Measurements from ENCODE around the gene SFXN3. TPM values are rescaled to one million over a fixed set of nuclear protein-coding genes. Genes with fewer than 3 reads are reported as not detected.

Gene SFXN3
- total RNA-seq, 3 donors from 2014 or later (not counting 1 experiment from before 2014, with no cell fraction given), result 59.7 to 74.5 (median 68.9) TPM

- H3K9me3 ChIP-seq (ENCODE audit: control insufficient read depth, insufficient read depth, low read length), result no peaks in the 10 kb centered on the region
- no peaks in the 10 kb centered on the region for H3K36me3 Mint-ChIP-seq
- intact Hi-C loops (cut with micrococcal nuclease), result no loop called here
- H3K4me3 Mint-ChIP-seq, result peak overlapping the region; percentile 75
- H3K9me3 Mint-ChIP-seq, result no peaks in the 10 kb centered on the region
- H3K4me1 ChIP-seq (ENCODE audit: control insufficient read depth, insufficient read depth, low read length), result peaks cover 58% of the 10 kb centered on the region
- H3K36me3 ChIP-seq (ENCODE audit: control insufficient read depth, insufficient read depth, low read length), result no peaks in the 10 kb centered on the region
- ATAC-seq, result no peak
- H3K27ac ChIP-seq (ENCODE audit: low read length), result no peak overlapping the region
- 12% methylated on average over 19 of the region's 19 CpGs for WGBS (ENCODE audit: insufficient coverage)
- no peak overlapping the region for H3K27ac Mint-ChIP-seq
- H3K4me3 ChIP-seq (ENCODE audit: low read length), result peak overlapping the region; percentile 14
- H3K27me3 ChIP-seq (ENCODE audit: control insufficient read depth, insufficient read depth, low read length), result peaks cover 41% of the 10 kb centered on the region
- no peak for TF ChIP-seq CTCF (IDR thresholded peaks at IDR 0.05)
- peak in 1 of 2 donors; percentile 29 for DNase-seq
- H3K27me3 Mint-ChIP-seq (ENCODE audit: low read depth in 2 of 2), result peaks cover 26 to 29% of the 10 kb centered on the region in 2 donors
- H3K4me1 Mint-ChIP-seq, result peaks cover 30 to 55% of the 10 kb centered on the region in 2 donors
Observed at GRCh38 chr10:101063050-101063525, 32.1 kb downstream of the SFXN3 start.

- intact Hi-C loops (cut with micrococcal nuclease), result no loop called here
- H3K27ac Mint-ChIP-seq, result no peak overlapping the region
- WGBS (ENCODE audit: insufficient coverage), result 40% methylated on average over 15 of the region's 15 CpGs
Observed at GRCh38 chr10:101063548-101064414, 32.7 kb downstream of the SFXN3 start.

GRCh38 chr10:101064415-101065030, 33.5 kb downstream of the SFXN3 start:
- no peak overlapping the region for H3K27ac ChIP-seq (ENCODE audit: low read length)
- DNase-seq, result no peak
- H3K27me3 Mint-ChIP-seq (ENCODE audit: low read depth in 2 of 2), result peaks cover 26 to 29% of the 10 kb centered on the region in 2 donors
- H3K4me1 ChIP-seq (ENCODE audit: control insufficient read depth, insufficient read depth, low read length), result peaks cover 58% of the 10 kb centered on the region
- H3K36me3 ChIP-seq (ENCODE audit: control insufficient read depth, insufficient read depth, low read length), result no peaks in the 10 kb centered on the region
- H3K4me1 Mint-ChIP-seq, result peaks cover 28 to 55% of the 10 kb centered on the region in 2 donors
- TF ChIP-seq CTCF (IDR thresholded peaks at IDR 0.05), result no peak
- peaks cover 41% of the 10 kb centered on the region for H3K27me3 ChIP-seq (ENCODE audit: control insufficient read depth, insufficient read depth, low read length)
- no peaks in the 10 kb centered on the region for H3K36me3 Mint-ChIP-seq
- H3K27ac Mint-ChIP-seq, result no peak overlapping the region
- H3K4me3 ChIP-seq (ENCODE audit: low read length), result no peak overlapping the region
- H3K9me3 ChIP-seq (ENCODE audit: control insufficient read depth, insufficient read depth, low read length), result no peaks in the 10 kb centered on the region
- no peaks in the 10 kb centered on the region for H3K9me3 Mint-ChIP-seq
- 92% methylated on average over 9 of the region's 9 CpGs for WGBS (ENCODE audit: insufficient coverage)
- intact Hi-C loops (cut with micrococcal nuclease), result loop anchor here (5.0 kb wide), 1 partner anchor 32 kb away; the partner anchor contains the start of genes PDZD7 and SFXN3
- no peak for ATAC-seq
- H3K4me3 Mint-ChIP-seq, result no peak overlapping the region

More at GRCh38 chr10:101063548-101064414, 32.7 kb downstream of the SFXN3 start:
- DNase-seq, result no peak
- H3K4me1 Mint-ChIP-seq, result peaks cover 30 to 55% of the 10 kb centered on the region in 2 donors
- Histone ChIP-seq H3K36me3 (ENCODE audit: control insufficient read depth, insufficient read depth, low read length) (no peaks in the 10 kb centered on the region), H3K9me3 (ENCODE audit: control insufficient read depth, insufficient read depth, low read length) (no peaks in the 10 kb centered on the region), H3K27me3 (ENCODE audit: control insufficient read depth, insufficient read depth, low read length) (peaks cover 41% of the 10 kb centered on the region), H3K4me3 (ENCODE audit: low read length) (no peak overlapping the region), H3K4me1 (ENCODE audit: control insufficient read depth, insufficient read depth, low read length) (peaks cover 58% of the 10 kb centered on the region), H3K27ac (ENCODE audit: low read length) (no peak overlapping the region)
- ATAC-seq, result no peak
- H3K9me3 Mint-ChIP-seq, result no peaks in the 10 kb centered on the region
- peak overlapping the region; percentile 70 for H3K4me3 Mint-ChIP-seq
- H3K36me3 Mint-ChIP-seq, result no peaks in the 10 kb centered on the region
- H3K27me3 Mint-ChIP-seq (ENCODE audit: low read depth in 2 of 2), result peaks cover 26 to 29% of the 10 kb centered on the region in 2 donors
- TF ChIP-seq CTCF (IDR thresholded peaks at IDR 0.05), result no peak
